Prostate gland (tissue), 2 donors: Measurements from ENCODE around the gene MAPK14. TPM values are rescaled to one million over a fixed set of nuclear protein-coding genes. Genes with fewer than 3 reads are reported as not detected.

ENCODE experiments used
- DNase-seq: peaks from one replicate; pipeline ENCODE4 v3.0.0-alpha.2; 2019; ENCODE audit warnings: low spot score
- H3K27ac ChIP-seq, 2 donors: fragments of 200-600 bp; sonication (generic); 2 replicates each; pipeline ENCODE4 v1.5.1; 2017 to 2019
- H3K27me3 ChIP-seq: fragments of 200-600 bp; sonication (generic); replicated peaks from 2 replicates; pipeline ENCODE4 v1.5.1; 2019; ENCODE audit not compliant: insufficient read depth
- H3K36me3 ChIP-seq, 2 donors: fragments of 200-600 bp; sonication (generic); 1 replicate in 1 of 2; 2 replicates in 1 of 2; pipeline versions ENCODE4 v1.5.1 to v1.8.1; 2017 to 2019
- H3K4me1 ChIP-seq: fragments of 200-600 bp; sonication (generic); replicated peaks from 2 replicates; pipeline ENCODE4 v1.5.1; 2019
- H3K4me3 ChIP-seq, 2 donors: fragments of 200-600 bp; sonication (generic); 2 replicates each; pipeline ENCODE4 v1.5.1; 2017 to 2019
- H3K9me3 ChIP-seq: fragments of 200-600 bp; sonication (generic); 2 replicates; pipeline ENCODE4 v1.5.1; 2017
- CTCF ChIP-seq, 4 experiments: fragments of 200-600 bp in 2 of 4; fragments of 450-650 bp in 2 of 4; sonication (generic) in 2 of 4; IDR thresholded peaks; 1 replicate in 3 of 4; 2 replicates in 1 of 4; pipeline ENCODE4 v1.5.1; 2016 to 2019; ENCODE audit warnings: antibody characterized with exemption in 4 of 4, mild to moderate bottlenecking in 2 of 4, moderate library complexity in 2 of 4
- POLR2A ChIP-seq: fragments of 450-650 bp; IDR thresholded peaks from one replicate; pipeline ENCODE4 v1.6.1; 2016; ENCODE audit warnings: antibody characterized with exemption, mild to moderate bottlenecking
- POLR2AphosphoS5 ChIP-seq: sonication (generic); formaldehyde crosslinking; IDR thresholded peaks from one replicate; pipeline ENCODE4 v1.6.1; 2017; ENCODE audit warnings: antibody characterized with exemption
- WGBS: methylation state at CpG from one replicate; pipeline ENCODE4 v1.1.5; 2018; 5-methylcytosine and 5-hydroxymethylcytosine counted together
- intact Hi-C: fragments of 100-400 bp; cut with DNase I; formaldehyde crosslinking; loops from one replicate; pipeline ENCODE4 v1.14.2; 2022
- total RNA-seq, 2 donors: library from RNA; depleted of rRNA; stranded (reverse); fragments of >200 nt; gene quantifications; one replicate each; pipeline ENCODE4 v1.1.0, GENCODE V29; 2016

MAPK14 gene
- total RNA-seq, 2 donors from 2014 or later = 36.7 to 43.2 TPM

- DNase-seq = no peak
- Histone ChIP-seq H3K27me3 (no peaks in the 10 kb centered on the region), H3K4me3 (no peak overlapping the region), H3K27ac (no peak overlapping the region), H3K4me1 (peaks cover 2% of the 10 kb centered on the region), H3K36me3 (no peaks in the 10 kb centered on the region), H3K9me3 (no peaks in the 10 kb centered on the region)
- intact Hi-C loops = loop anchor here (5.0 kb wide), 1 partner anchor 37 kb away; no protein-coding TSS in a partner anchor
- 45% methylated on average over 1 of the region's 1 CpG for WGBS
- TF ChIP-seq CTCF (IDR thresholded peaks at IDR 0.05) = no peak
- TF ChIP-seq POLR2A = no peak
- no peak for TF ChIP-seq POLR2AphosphoS5
Observed at GRCh38 chr6:36069573-36069972, 42.0 kb downstream of the MAPK14 start.

DNA sequence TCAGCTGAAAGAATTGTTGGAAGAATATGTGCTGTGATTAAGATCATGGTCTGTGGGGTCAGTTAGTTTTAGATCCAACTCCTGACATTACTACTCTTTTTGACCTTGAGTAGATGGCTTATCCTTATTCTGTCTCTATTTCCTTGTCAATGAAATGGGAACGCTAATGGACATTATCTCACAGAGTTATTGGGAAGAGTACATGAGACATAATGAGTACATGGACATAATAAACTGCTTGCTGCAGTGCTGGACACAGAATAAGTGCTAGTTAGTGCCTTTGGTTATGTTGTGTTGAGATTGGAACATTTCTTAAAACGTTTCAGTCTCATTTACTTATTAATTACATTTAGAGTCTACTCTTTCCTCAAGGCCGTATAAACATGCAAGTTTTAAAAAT, 42.6 kb downstream of the MAPK14 start:
- no peaks in the 10 kb centered on the region for H3K36me3 ChIP-seq

GRCh38 chr6:36071281-36071680, 43.7 kb downstream of the MAPK14 start:
- Histone ChIP-seq H3K4me1 (peaks cover 2% of the 10 kb centered on the region), H3K27me3 (no peaks in the 10 kb centered on the region), H3K36me3 (no peaks in the 10 kb centered on the region), H3K27ac (no peak overlapping the region), H3K4me3 (no peak overlapping the region), H3K9me3 (no peaks in the 10 kb centered on the region)
- WGBS = 92% methylated on average over 3 of the region's 3 CpGs
- DNase-seq = no peak
- intact Hi-C loops = no loop called here
- TF ChIP-seq CTCF (IDR thresholded peaks at IDR 0.05) = no peak
- no peak for TF ChIP-seq POLR2AphosphoS5
- TF ChIP-seq POLR2A = no peak

More for the DNA sequence above, 42.6 kb downstream of the MAPK14 start:
- DNase-seq = no peak
- Histone ChIP-seq H3K27me3 (no peaks in the 10 kb centered on the region), H3K4me3 (no peak overlapping the region), H3K4me1 (peaks cover 2% of the 10 kb centered on the region), H3K27ac (no peak overlapping the region), H3K9me3 (no peaks in the 10 kb centered on the region)
- intact Hi-C loops = no loop called here
- TF ChIP-seq POLR2AphosphoS5 = no peak
- TF ChIP-seq CTCF (IDR thresholded peaks at IDR 0.05) = no peak
- TF ChIP-seq POLR2A = no peak
- whole genome bisulfite sequencing = 67% methylated on average over 3 of the region's 3 CpGs

DNA sequence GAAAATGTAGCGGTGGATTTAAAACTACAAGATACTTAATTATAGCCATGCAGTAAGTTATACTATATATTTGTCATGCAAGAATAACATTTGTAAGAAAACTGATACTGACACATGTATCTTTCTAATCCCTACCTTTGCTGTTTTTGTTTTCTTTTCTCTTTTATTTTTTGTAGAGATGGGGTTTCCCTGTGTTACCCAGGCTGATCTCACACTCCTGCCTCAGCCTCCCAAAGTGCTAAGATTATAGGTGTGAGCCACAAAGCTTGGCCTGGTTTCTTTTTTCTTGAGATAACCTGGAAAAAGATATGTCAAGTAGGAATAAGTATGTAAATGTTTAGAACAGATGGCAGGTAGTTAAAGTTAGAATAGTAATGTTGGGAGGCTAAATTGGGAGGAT, 44.1 kb downstream of the MAPK14 start:
- TF ChIP-seq POLR2A = no peak
- TF ChIP-seq POLR2AphosphoS5 = no peak
- TF ChIP-seq CTCF (IDR thresholded peaks at IDR 0.05) = no peak
- Histone ChIP-seq H3K4me3 (no peak overlapping the region), H3K4me1 (peaks cover 2% of the 10 kb centered on the region)

GRCh38 chr6:36072681-36073080, 45.1 kb downstream of the MAPK14 start:
- Histone ChIP-seq H3K4me1 (peaks cover 2% of the 10 kb centered on the region), H3K27ac (no peak overlapping the region), H3K4me3 (no peak overlapping the region), H3K36me3 (no peaks in the 10 kb centered on the region), H3K9me3 (no peaks in the 10 kb centered on the region), H3K27me3 (no peaks in the 10 kb centered on the region)
- intact Hi-C loops = no loop called here
- DNase-seq = no peak
- WGBS = 90% methylated on average over 4 of the region's 4 CpGs
- TF ChIP-seq POLR2AphosphoS5 = no peak
- TF ChIP-seq POLR2A = no peak
- TF ChIP-seq CTCF (IDR thresholded peaks at IDR 0.05) = no peak

More for the DNA sequence above, 44.1 kb downstream of the MAPK14 start:
- no peak for DNase-seq
- Histone ChIP-seq H3K9me3 (no peaks in the 10 kb centered on the region), H3K27me3 (no peaks in the 10 kb centered on the region), H3K36me3 (no peaks in the 10 kb centered on the region), H3K27ac (no peak overlapping the region)
- WGBS = 94% methylated on average over 1 of the region's 1 CpG
- intact Hi-C loops = no loop called here
